Erythroblast (primary cell): Measurements from ENCODE around the gene IQCK.
A peak's percentile ranks its signal among the peaks of the same experiment; 100 is the strongest.

Source experiments
- DNase-seq, 2 experiments: peaks; one replicate each; lab custom pipeline; 2025; lab: John Stamatoyannopoulos, UW
- GATA1 ChIP-seq: IDR thresholded peaks from 2 replicates; pipeline ENCODE4 v1.6.1; 2011; ENCODE audit warnings: low read depth, mild to moderate bottlenecking, control low read depth, low read length, moderate library complexity
- POLR2A ChIP-seq: IDR thresholded peaks from 2 replicates; pipeline ENCODE4 v1.6.1; 2011; ENCODE audit warnings: mild to moderate bottlenecking, low read length

IQCK gene

DNA sequence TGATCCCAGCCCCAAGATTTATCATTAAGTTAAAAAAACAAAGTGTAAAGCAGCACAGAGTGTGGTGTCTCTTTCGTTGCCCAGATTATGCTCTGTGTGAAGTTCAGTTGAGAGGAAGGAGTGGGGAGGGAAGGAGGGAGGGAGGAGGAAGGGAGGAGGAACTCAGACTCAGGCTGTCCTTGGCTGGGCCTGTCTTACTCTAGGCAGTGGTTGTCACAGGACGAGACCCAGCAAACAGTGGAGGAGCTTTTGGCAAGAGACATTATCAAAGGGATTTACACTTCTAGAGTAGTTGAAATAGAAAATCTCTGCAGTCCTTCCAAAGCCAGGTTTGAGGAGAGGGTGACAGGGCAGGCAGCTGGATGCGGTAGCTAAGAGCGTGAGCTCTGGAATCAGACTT is 27.9 kb upstream of the IQCK start:
- DNase-seq: no peak
- TF ChIP-seq POLR2A (no peak), GATA1 (no peak)

GRCh38 chr16:19691161-19691711 is 26.8 kb upstream of the IQCK start:
- DNase-seq: no peak
- no peak for TF ChIP-seq POLR2A
- TF ChIP-seq GATA1: no peak

DNA sequence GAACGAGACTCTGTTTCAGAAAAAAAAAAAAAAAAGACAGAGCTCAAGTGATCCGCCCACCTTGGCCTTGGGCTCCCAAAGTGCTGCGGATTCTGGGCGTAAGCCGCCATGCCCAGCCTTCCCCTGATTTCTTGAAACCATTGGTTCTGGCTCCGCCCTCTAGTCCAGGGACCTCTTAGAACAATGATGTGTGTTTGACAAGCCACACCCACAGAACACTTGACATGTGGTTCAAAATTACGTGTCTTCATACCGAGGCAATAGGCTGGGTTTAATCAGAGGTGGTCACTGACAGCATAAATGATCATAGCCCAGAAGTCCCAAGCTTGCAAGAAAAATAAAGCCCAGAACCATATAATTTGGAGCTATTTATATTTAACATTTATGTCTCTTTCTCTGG is 23.1 kb upstream of the IQCK start:
- TF ChIP-seq POLR2A (no peak), GATA1 (no peak)
- no peak for DNase-seq

DNA sequence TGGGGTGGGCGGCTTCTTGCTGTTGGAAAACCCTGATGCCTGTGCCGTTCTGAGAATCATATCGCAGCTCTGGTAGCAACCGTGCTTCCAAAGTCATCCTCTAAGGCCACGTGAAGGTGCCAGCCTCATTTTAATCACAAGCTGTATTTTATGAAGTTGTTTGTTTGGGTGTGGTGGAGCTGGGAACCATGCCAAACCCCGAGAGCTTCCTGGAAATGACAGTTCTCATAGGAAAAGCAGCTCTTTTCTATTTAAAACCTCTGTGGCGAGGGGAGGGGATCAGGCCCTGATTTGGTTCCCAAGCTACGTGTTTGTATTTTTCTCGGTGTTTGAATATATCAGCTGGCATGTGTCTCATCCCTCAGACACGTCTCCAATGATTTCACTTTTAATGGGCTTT is 21.7 kb upstream of the IQCK start:
- TF ChIP-seq GATA1 (no peak), POLR2A (no peak)
- DNase-seq: peak; percentile 55 to 70

- DNase-seq: no peak
- TF ChIP-seq POLR2A: no peak
- TF ChIP-seq GATA1: no peak
Observed at GRCh38 chr16:19696961-19697360, 21.1 kb upstream of the IQCK start.

DNA sequence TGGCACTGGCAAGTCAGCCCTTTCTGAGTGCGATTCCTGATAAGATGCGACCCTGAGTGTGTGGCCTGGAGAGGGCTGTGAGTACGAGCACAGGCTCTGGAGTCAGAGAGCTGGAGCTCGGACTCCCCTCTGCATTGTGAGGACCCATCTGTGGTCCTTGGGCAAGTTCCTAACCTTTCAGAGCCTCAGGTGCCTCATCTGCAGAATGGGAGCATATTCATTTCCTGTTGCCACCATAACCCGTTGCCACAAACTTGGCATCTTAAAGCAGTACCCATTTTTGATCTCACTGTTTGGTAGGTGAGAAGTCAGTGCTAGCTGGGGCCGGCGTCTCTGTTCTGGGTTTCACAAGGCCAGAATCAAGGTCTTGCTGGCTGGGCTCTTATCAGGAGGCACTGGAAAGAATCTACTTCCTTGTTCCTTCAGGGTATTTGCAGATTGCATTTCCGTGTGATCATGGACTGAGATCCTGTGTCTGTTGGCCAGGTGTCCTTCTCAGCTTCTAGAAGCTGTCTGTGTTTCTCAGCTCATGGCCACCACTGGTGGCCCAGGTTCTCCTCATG is 20.2 kb upstream of the IQCK start:
- DNase-seq: no peak
- no peak for TF ChIP-seq POLR2A
- no peak for TF ChIP-seq GATA1

GRCh38 chr16:19698480-19699465 is 19.3 kb upstream of the IQCK start:
- no peak for DNase-seq
- TF ChIP-seq POLR2A (no peak), GATA1 (no peak)

DNA sequence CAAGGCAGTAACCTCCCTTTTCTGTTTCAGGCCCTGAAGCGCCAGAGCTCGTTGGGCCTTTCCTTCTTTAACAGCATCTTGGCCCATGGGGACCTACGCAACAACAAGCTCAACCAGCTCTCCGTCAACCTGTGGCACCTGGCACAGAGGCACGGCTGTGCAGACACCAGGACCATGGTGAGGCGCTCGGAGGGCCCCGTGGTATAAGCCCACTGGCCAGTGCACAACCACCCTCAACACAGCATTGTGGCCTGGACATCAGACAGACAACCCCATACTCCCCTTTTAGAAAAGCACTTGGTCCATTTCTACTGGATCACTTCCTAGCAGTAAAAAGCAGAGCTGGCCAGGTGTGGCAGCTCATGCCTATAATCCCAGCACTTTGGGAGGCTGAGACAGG is 18.6 kb upstream of the IQCK start:
- DNase-seq: no peak
- TF ChIP-seq POLR2A: no peak
- no peak for TF ChIP-seq GATA1

DNA sequence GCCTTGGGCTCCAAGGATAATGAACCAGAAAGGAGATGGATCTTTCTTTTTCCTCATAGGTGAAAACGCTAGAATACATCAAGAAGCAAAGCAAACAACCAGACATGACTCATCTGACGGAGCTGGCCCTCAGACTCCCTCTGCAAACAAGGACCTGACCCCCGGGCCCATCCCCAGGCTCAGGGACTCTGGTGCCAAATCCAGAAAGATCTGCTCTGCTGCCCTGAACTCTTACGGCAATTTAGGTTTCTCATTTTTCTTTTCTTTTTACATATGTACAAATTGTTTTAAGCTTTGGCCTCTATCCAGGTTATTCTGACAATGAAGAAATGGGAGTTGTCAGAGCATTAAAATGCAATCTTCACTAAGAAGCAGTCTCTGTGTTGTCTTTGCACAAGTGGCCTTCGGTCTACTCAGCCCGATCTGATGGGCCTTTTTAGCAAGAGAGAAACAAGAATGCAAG is 17.7 kb upstream of the IQCK start:
- no peak for DNase-seq
- TF ChIP-seq GATA1 (no peak), POLR2A (no peak)

GRCh38 chr16:19701091-19701490 is 17.0 kb upstream of the IQCK start:
- no peak for DNase-seq
- TF ChIP-seq POLR2A: no peak
- no peak for TF ChIP-seq GATA1

DNA sequence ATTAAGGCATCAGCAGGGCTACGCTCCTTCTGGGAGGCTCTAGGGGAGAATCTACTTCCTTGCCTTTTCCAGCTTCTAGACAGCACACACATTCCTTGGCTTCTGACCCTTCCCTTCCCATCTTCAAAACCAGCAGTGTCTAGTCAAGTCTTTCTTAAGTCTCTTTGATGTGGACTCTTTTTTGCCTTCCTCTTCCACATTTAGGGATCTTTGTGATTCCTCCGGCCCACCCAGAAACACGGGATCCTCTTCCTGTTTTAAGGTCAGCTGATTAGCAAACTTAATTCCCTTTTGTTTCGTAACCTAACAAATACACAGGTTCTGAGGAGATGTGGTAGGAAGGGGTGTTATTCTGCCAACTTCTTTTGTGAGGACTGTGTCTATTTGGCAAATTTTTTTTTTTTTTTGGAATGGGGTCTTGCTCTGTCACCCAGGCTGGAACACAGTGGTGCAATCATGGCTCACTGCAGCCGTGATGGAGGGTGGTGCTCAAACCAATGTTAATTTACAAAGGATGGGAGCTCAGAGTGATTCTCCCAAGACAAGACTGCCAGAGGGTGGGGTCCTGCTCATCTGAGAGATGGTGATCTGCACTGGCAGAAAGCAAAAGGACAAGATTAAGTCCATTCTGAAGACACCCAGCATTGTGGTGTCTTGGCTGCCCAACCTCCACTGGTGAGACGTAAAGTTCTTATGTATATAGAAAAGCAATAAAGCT is 14.7 kb upstream of the IQCK start:
- DNase-seq: no peak
- no peak for TF ChIP-seq GATA1
- TF ChIP-seq POLR2A: no peak

DNA sequence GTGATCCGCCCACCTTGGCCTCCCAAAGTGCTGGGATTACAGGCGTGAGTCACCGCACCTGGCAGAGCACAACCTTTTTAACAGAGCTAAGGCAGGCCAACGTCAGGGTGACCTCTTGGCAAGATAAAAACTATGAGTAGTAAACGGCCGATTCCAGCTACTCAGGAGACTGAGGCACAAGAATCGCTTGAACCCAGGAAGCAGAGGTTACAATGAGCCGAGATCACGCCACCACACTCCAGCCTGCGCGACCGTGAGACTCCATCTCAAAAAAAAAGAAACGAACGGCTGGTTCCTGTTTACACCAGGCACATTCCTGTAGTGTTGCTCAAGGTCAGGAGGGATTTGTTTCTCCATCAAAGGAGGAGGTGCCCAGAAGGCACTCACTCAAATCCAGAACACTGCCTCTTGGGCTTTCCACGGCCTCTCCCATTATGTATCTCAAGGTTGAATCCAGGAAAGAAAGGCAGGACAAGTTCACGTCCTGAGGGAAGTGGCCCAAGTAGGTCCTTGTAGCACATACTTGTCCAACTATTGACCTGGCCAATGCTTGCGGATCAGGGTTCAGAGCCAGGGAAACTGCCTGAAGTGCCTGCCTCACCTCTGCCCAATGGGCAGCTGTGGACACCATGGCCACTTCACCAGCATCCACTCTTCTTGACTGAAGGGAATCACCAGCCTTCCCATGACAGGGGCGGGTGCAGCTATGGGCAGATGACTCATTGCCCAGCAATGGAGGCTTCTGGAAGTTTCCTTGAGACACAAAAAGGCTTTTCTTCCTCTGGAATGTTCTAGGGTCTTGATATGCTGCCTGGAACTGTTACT is 13.5 kb upstream of the IQCK start:
- TF ChIP-seq GATA1: no peak
- no peak for TF ChIP-seq POLR2A
- DNase-seq: no peak

DNA sequence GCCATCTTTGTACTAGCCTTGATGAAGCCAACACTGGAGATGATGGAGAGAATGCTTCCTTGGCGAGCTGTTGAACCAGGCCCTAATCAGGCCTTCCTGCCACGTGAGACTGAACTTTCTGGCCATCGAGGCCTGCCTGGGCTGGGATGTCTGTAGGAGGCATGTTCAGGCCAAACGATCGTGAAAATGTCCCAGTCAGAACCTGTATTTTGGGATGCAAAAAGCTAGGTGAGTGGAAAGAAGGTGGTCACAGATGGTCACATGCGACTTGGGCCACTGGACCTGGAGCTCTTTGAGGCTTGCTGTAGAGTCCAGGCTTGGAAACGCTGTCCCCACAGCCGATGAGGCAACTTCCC is 12.9 kb upstream of the IQCK start:
- no peak for TF ChIP-seq POLR2A
- DNase-seq: no peak
